ENCODE results near the gene TBC1D8.

TBC1D8 gene

GRCh38 chr2:101007415-101008345, 143.5 kb downstream of the TBC1D8 start:
- Histone ChIP-seq H3K27ac (no peak overlapping the region), H3K27me3 (ENCODE audit: insufficient read depth, low read depth, severe bottlenecking) (no peaks in the 10 kb centered on the region), H3K4me3 (ENCODE audit: low read depth, low read length) (no peak overlapping the region), H3K9me3 (ENCODE audit: severe bottlenecking) (no peaks in the 10 kb centered on the region), H3K36me3 (peaks cover 86% of the 10 kb centered on the region)
- DNase-seq: no peak
- TF ChIP-seq CTCF (IDR thresholded peaks at IDR 0.05; ENCODE audit: low read depth, low read length): no peak

GRCh38 chr2:101006065-101006715, 145.0 kb downstream of the TBC1D8 start:
- H3K9me3 ChIP-seq (ENCODE audit: severe bottlenecking): peaks cover 2% of the 10 kb centered on the region
- H3K36me3 ChIP-seq: peaks cover 86% of the 10 kb centered on the region
- TF ChIP-seq CTCF (IDR thresholded peaks at IDR 0.05; ENCODE audit: low read depth, low read length): no peak
- no peak overlapping the region for H3K27ac ChIP-seq
- no peak for DNase-seq
- no peak overlapping the region for H3K4me3 ChIP-seq (ENCODE audit: low read depth, low read length)
- no peaks in the 10 kb centered on the region for H3K27me3 ChIP-seq (ENCODE audit: insufficient read depth, low read depth, severe bottlenecking)

- H3K36me3 ChIP-seq: peaks cover 72% of the 10 kb centered on the region
- no peaks in the 10 kb centered on the region for H3K27me3 ChIP-seq (ENCODE audit: insufficient read depth, low read depth, severe bottlenecking)
- no peak for DNase-seq
- peaks cover 2% of the 10 kb centered on the region for H3K9me3 ChIP-seq (ENCODE audit: severe bottlenecking)
- no peak overlapping the region for H3K27ac ChIP-seq
- TF ChIP-seq CTCF (IDR thresholded peaks at IDR 0.05; ENCODE audit: low read depth, low read length): no peak
- no peak overlapping the region for H3K4me3 ChIP-seq (ENCODE audit: low read depth, low read length)
Observed at GRCh38 chr2:101004620-101005325, 146.4 kb downstream of the TBC1D8 start.

- Histone ChIP-seq H3K27ac (peak overlapping the region; percentile 84), H3K36me3 (peaks cover 61% of the 10 kb centered on the region), H3K4me3 (ENCODE audit: low read depth, low read length) (peak overlapping the region; percentile 86), H3K27me3 (ENCODE audit: insufficient read depth, low read depth, severe bottlenecking) (no peaks in the 10 kb centered on the region), H3K9me3 (ENCODE audit: severe bottlenecking) (peaks cover 2% of the 10 kb centered on the region)
- no peak for DNase-seq
- TF ChIP-seq CTCF (IDR thresholded peaks at IDR 0.05; ENCODE audit: low read depth, low read length): no peak
Observed at GRCh38 chr2:101003278-101003775, 147.9 kb downstream of the TBC1D8 start.

GRCh38 chr2:101002562-101003277, 148.5 kb downstream of the TBC1D8 start:
- Histone ChIP-seq H3K4me3 (ENCODE audit: low read depth, low read length) (peak overlapping the region; percentile 86), H3K9me3 (ENCODE audit: severe bottlenecking) (peaks cover 2% of the 10 kb centered on the region), H3K27me3 (ENCODE audit: insufficient read depth, low read depth, severe bottlenecking) (no peaks in the 10 kb centered on the region), H3K27ac (peak overlapping the region; percentile 84), H3K36me3 (peaks cover 55% of the 10 kb centered on the region)
- TF ChIP-seq CTCF (IDR thresholded peaks at IDR 0.05; ENCODE audit: low read depth, low read length): no peak
- no peak for DNase-seq
